OCI-LY3 (cell line): ENCODE results near the gene TRIM44.

Experiments
- H2AFZ ChIP-seq: fragments of 200-600, 300-600 bp; shearing (Covaris generic); 2 replicates; pipeline ENCODE4 v1.6.0; 2014; ENCODE audit warnings: antibody characterized with exemption, low read depth, low read length
- H3K27ac ChIP-seq: fragments of 200-600, 300-600 bp; sonication (generic); 2 replicates; pipeline ENCODE4 v1.5.1; 2014; ENCODE audit warnings: mild to moderate bottlenecking, low read length, moderate library complexity, mixed read lengths
- H3K27me3 ChIP-seq: fragments of 200-600, 300-600 bp; sonication (generic); 2 replicates; pipeline ENCODE4 v1.6.1; 2014; ENCODE audit warnings: low read depth, low read length, mixed read lengths
- H3K36me3 ChIP-seq: fragments of 200-600, 300-600 bp; sonication (generic); replicated peaks from 2 replicates; pipeline ENCODE3; 2014; ENCODE audit warnings: low read depth, low read length, mixed read lengths
- H3K4me1 ChIP-seq: fragments of 300-600, 200-600 bp; sonication (generic); 2 replicates; pipeline ENCODE4 v1.6.1; 2014; ENCODE audit warnings: low read length, mixed read lengths
- H3K4me2 ChIP-seq: fragments of 200-600, 300-600 bp; sonication (generic); 2 replicates; pipeline ENCODE4 v1.6.1; 2014; ENCODE audit warnings: low read length, mixed read lengths
- H3K4me3 ChIP-seq: fragments of 300-600, 200-600 bp; sonication (generic); 2 replicates; pipeline ENCODE4 v1.5.1; 2014; ENCODE audit warnings: antibody characterized with exemption, mild to moderate bottlenecking, low read length, moderate library complexity
- H3K79me2 ChIP-seq: fragments of 300-600, 200-600 bp; shearing (Covaris generic); 2 replicates; pipeline ENCODE4 v1.6.1; 2014; ENCODE audit warnings: mild to moderate bottlenecking, low read length, mixed read lengths
- H3K9ac ChIP-seq: fragments of 300-600, 200-600 bp; shearing (Covaris generic); 2 replicates; pipeline ENCODE4 v1.6.0; 2014; ENCODE audit warnings: mild to moderate bottlenecking, low read length, moderate library complexity
- H3K9me3 ChIP-seq: fragments of 200-600, 300-600 bp; shearing (Covaris generic); 2 replicates; pipeline ENCODE4 v1.6.1; 2014; ENCODE audit warnings: low read length, mixed read lengths; ENCODE audit not compliant: insufficient read depth
- H4K20me1 ChIP-seq: fragments of 200-600, 300-600 bp; sonication (generic); 2 replicates; pipeline ENCODE4 v1.6.1; 2016; ENCODE audit warnings: low read length, mixed read lengths; ENCODE audit not compliant: insufficient read depth
- CTCF ChIP-seq: fragments of 200-600, 300-600 bp; sonication (generic); IDR thresholded peaks from 2 replicates; pipeline ENCODE4 v1.5.1; 2014; ENCODE audit warnings: antibody characterized with exemption, low read length, low read depth
- EZH2phosphoT487 ChIP-seq: fragments of 200-600 bp; shearing (Covaris generic); IDR thresholded peaks from 2 replicates; pipeline ENCODE4 v1.6.1; 2018; ENCODE audit warnings: antibody characterized with exemption, mixed run types, low read depth

The TRIM44 gene

GRCh38 chr11:35681163-35681767, 18.7 kb downstream of the TRIM44 start:
- no peaks in the 10 kb centered on the region for H4K20me1 ChIP-seq
- peak overlapping the region; percentile 5; the same call in 1 of the 2 replicates for H3K4me3 ChIP-seq
- no peak for TF ChIP-seq EZH2phosphoT487
- TF ChIP-seq CTCF: no peak
- H3K27ac ChIP-seq: peak overlapping the region; percentile 95
- H3K4me2 ChIP-seq: peak overlapping the region; percentile 89
- no peak overlapping the region for H2AFZ ChIP-seq
- H3K79me2 ChIP-seq: peaks cover 86% of the 10 kb centered on the region
- H3K9me3 ChIP-seq: no peaks in the 10 kb centered on the region
- H3K9ac ChIP-seq: no peak overlapping the region; the same call in 1 of the 2 replicates
- H3K4me1 ChIP-seq: peaks cover 63% of the 10 kb centered on the region
- peaks cover 4% of the 10 kb centered on the region for H3K36me3 ChIP-seq
- no peaks in the 10 kb centered on the region for H3K27me3 ChIP-seq

DNA sequence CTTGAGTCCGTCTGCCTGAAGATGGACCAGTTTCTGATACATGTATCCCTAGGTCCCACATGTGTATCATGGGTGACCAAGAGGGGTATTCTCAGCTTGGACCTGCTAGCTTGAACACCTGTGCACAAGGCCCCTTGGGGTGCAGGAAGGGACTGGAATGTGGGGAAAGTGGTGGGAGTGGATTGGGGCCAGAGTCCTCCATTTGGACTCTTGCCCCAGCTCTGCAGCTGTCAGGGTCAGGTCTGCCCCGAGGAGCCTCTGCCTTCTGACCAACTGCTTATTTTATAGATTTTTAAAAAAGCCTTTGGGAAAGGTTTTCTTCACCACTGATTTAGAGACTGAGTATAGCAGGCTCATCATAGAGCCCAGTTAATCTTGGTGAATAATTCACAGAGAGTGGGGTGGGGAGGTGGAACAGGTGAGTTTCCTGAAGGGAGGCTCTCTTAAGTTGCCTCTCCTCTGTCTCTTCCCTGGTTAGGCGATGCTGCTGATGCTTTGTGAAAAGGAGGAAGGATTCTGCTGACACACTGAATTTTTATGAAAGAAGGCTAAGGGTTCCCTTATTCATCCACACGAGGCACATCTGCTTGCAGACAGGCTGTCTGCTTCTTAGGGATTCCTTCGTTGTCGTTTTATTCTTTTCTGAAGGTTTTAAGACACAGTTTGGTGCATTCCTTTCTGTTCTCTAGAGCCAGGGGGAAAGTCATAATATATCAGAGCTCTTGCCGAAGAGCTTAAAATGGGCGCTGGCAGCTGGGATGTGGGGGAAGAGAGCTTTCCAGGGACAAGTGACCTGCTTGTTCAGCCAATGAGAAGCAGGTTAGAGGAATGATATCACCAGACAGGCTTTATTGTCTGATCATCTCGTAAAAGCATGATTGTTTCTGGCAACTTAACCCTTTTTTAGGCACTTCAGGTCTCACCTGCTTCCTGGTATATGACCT, 19.9 kb downstream of the TRIM44 start:
- H3K36me3 ChIP-seq: peaks cover 9% of the 10 kb centered on the region
- no peaks in the 10 kb centered on the region for H4K20me1 ChIP-seq
- no peaks in the 10 kb centered on the region for H3K27me3 ChIP-seq
- H3K27ac ChIP-seq: peak overlapping the region; percentile 95
- H3K4me3 ChIP-seq: peak overlapping the region; percentile 57
- H3K9ac ChIP-seq: peak overlapping the region; percentile 64
- peaks cover 77% of the 10 kb centered on the region for H3K79me2 ChIP-seq
- TF ChIP-seq EZH2phosphoT487 (no peak), CTCF (no peak)
- no peaks in the 10 kb centered on the region for H3K9me3 ChIP-seq
- H3K4me2 ChIP-seq: peak overlapping the region; percentile 89
- peaks cover 59% of the 10 kb centered on the region for H3K4me1 ChIP-seq
- H2AFZ ChIP-seq: no peak overlapping the region

- Histone ChIP-seq H3K27me3 (no peaks in the 10 kb centered on the region), H3K4me3 (peak overlapping the region; percentile 64), H2AFZ (no peak overlapping the region), H3K79me2 (peaks cover 64% of the 10 kb centered on the region), H3K36me3 (peaks cover 9% of the 10 kb centered on the region), H3K4me2 (peak overlapping the region; percentile 89), H3K4me1 (peaks cover 66% of the 10 kb centered on the region), H3K9me3 (no peaks in the 10 kb centered on the region), H3K9ac (peak overlapping the region; percentile 67), H3K27ac (peak overlapping the region; percentile 95), H4K20me1 (no peaks in the 10 kb centered on the region)
- TF ChIP-seq EZH2phosphoT487: no peak
- TF ChIP-seq CTCF: no peak
Measured at GRCh38 chr11:35683728-35684339, 21.3 kb downstream of the TRIM44 start.

GRCh38 chr11:35688023-35688422, 25.4 kb downstream of the TRIM44 start:
- H3K4me3 ChIP-seq: no peak overlapping the region
- no peak overlapping the region for H3K4me2 ChIP-seq
- H3K4me1 ChIP-seq: peaks cover 27% of the 10 kb centered on the region
- no peaks in the 10 kb centered on the region for H3K27me3 ChIP-seq
- H3K27ac ChIP-seq: no peak overlapping the region
- H3K9ac ChIP-seq: no peak overlapping the region
- H2AFZ ChIP-seq: no peak overlapping the region
- peaks cover 33% of the 10 kb centered on the region for H3K79me2 ChIP-seq
- H4K20me1 ChIP-seq: no peaks in the 10 kb centered on the region
- H3K36me3 ChIP-seq: peaks cover 17% of the 10 kb centered on the region
- TF ChIP-seq EZH2phosphoT487: no peak
- no peaks in the 10 kb centered on the region for H3K9me3 ChIP-seq
